KMS-11 (cell line): Measurements from ENCODE around the gene HEATR9.

Experiments
- H2AFZ ChIP-seq: fragments of 200-600 bp; sonication (generic); 2 replicates; pipeline ENCODE4 v1.6.1; 2016; ENCODE audit warnings: antibody characterized with exemption, mixed run types, low read depth
- H3K27ac ChIP-seq: fragments of 200-600 bp; sonication (generic); 2 replicates; pipeline ENCODE4 v1.6.1; 2016; ENCODE audit warnings: mild to moderate bottlenecking, mixed run types
- H3K27me3 ChIP-seq: fragments of 200-600 bp; sonication (generic); 2 replicates; pipeline ENCODE4 v1.6.1; 2017; ENCODE audit warnings: mild to moderate bottlenecking, low read depth, mixed run types, moderate library complexity; ENCODE audit not compliant: insufficient read depth
- H3K36me3 ChIP-seq: fragments of 200-600 bp; sonication (generic); 2 replicates; pipeline ENCODE4 v1.6.1; 2017; ENCODE audit warnings: mild to moderate bottlenecking, mixed run types; ENCODE audit not compliant: insufficient read depth
- H3K4me1 ChIP-seq: fragments of 200-600 bp; sonication (generic); 2 replicates; pipeline ENCODE4 v1.6.1; 2016; ENCODE audit warnings: mild to moderate bottlenecking, low read depth, mixed run types; ENCODE audit not compliant: poor library complexity, severe bottlenecking
- H3K4me2 ChIP-seq: fragments of 200-600 bp; sonication (generic); 2 replicates; pipeline ENCODE4 v1.7.0; 2016; ENCODE audit warnings: mild to moderate bottlenecking, mixed run types
- H3K4me3 ChIP-seq: fragments of 200-600 bp; sonication (generic); IDR thresholded peaks from 2 replicates; pipeline ENCODE4 v1.6.1; 2017; ENCODE audit warnings: low read depth, low read length, mixed read lengths; ENCODE audit not compliant: insufficient read depth
- H3K79me2 ChIP-seq: fragments of 200-600 bp; sonication (generic); 2 replicates; pipeline ENCODE4 v1.6.1; 2016; ENCODE audit warnings: low read depth, mixed run types; ENCODE audit not compliant: insufficient read depth
- H3K9ac ChIP-seq: fragments of 200-600 bp; sonication (generic); 2 replicates; pipeline ENCODE4 v1.6.1; 2016; ENCODE audit warnings: mild to moderate bottlenecking, mixed run types
- H4K20me1 ChIP-seq: fragments of 200-600 bp; sonication (generic); 2 replicates; pipeline ENCODE4 v1.6.1; 2016; ENCODE audit warnings: mild to moderate bottlenecking, mixed run types; ENCODE audit not compliant: insufficient read depth
- CTCF ChIP-seq: fragments of 200-600 bp; sonication (generic); conservative IDR thresholded peaks from 2 replicates; pipeline ENCODE4 v1.6.1; 2017; ENCODE audit warnings: low read depth, mild to moderate bottlenecking, antibody characterized with exemption, low read length, moderate library complexity, mixed read lengths

Gene HEATR9

DNA sequence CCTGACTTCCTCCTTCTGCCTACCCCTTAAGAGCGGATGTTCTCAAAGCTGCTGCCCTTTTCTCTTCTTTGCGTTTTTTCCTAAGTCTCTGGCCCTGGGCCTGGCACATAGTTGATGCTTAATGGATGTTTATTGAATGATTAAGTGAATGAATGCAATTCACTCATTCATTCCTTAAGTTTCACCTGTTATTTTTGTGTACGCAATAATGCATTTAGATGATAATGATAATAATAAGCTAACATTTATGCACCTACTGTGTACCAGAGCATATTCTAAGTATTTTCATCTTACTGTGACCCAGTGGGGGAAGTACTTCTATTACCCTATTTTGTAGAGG is 7.1 kb upstream of the HEATR9 start:
- H3K4me3 ChIP-seq = no peak overlapping the region
- no peak overlapping the region for H3K9ac ChIP-seq
- H4K20me1 ChIP-seq = no peaks in the 10 kb centered on the region
- no peaks in the 10 kb centered on the region for H3K27me3 ChIP-seq
- H3K79me2 ChIP-seq = no peaks in the 10 kb centered on the region
- TF ChIP-seq CTCF = no peak
- no peak overlapping the region for H3K27ac ChIP-seq
- peaks cover 13% of the 10 kb centered on the region for H3K4me1 ChIP-seq
- H3K36me3 ChIP-seq = no peaks in the 10 kb centered on the region
- no peak overlapping the region for H2AFZ ChIP-seq
- H3K4me2 ChIP-seq = no peak overlapping the region

GRCh38 chr17:35875072-35875799 is 6.5 kb upstream of the HEATR9 start:
- Histone ChIP-seq H3K36me3 (no peaks in the 10 kb centered on the region), H4K20me1 (no peaks in the 10 kb centered on the region), H3K4me2 (no peak overlapping the region), H3K27me3 (no peaks in the 10 kb centered on the region), H2AFZ (no peak overlapping the region), H3K79me2 (no peaks in the 10 kb centered on the region), H3K27ac (no peak overlapping the region), H3K9ac (no peak overlapping the region), H3K4me3 (no peak overlapping the region), H3K4me1 (peaks cover 8% of the 10 kb centered on the region)
- no peak for TF ChIP-seq CTCF

DNA sequence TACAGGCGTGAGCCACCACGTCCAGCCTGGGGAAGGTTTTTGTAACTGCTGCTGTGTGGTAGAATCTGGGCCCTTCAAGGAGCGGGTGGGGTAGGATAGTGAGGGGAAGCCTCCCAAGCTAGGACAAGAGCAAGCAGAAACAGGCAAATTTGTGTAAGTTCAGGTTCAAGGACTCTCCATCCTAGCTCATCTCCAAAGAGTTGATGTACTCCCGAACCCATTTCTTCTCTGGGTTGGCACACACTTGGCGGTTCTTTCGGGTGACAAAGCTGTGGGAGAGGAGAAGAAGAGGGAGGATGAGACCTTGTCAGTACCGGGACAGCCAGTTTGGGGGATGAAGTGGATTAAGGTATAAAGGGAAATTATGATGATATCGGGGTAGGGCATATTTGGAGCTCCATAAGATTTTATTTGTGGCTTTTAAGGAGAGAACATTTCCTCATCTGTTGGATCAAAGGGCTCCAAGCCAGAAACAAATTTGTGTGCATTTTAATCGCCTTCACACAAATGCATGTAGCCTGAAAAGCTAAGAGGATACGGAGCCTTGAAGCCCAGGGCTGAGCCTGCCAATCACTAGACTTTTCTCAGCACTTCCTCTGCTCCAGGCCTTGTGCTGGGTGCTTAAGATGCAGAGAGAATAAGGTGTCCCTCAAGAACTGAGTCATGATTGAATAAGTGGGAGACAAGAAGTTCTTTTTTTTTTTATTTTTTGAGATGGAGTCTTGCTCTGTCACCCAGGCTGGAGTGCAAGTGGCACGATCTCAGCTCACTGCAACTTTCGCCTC is 3.7 kb upstream of the HEATR9 start:
- no peak for TF ChIP-seq CTCF
- H3K4me3 ChIP-seq = no peak overlapping the region
- no peak overlapping the region for H3K9ac ChIP-seq
- no peaks in the 10 kb centered on the region for H3K4me1 ChIP-seq
- H3K36me3 ChIP-seq = no peaks in the 10 kb centered on the region
- H3K27ac ChIP-seq = no peak overlapping the region
- H2AFZ ChIP-seq = no peak overlapping the region
- no peaks in the 10 kb centered on the region for H4K20me1 ChIP-seq
- no peak overlapping the region for H3K4me2 ChIP-seq
- no peaks in the 10 kb centered on the region for H3K27me3 ChIP-seq
- no peaks in the 10 kb centered on the region for H3K79me2 ChIP-seq

- no peak overlapping the region for H3K4me3 ChIP-seq
- H3K9ac ChIP-seq = no peak overlapping the region
- H4K20me1 ChIP-seq = no peaks in the 10 kb centered on the region
- H3K27me3 ChIP-seq = no peaks in the 10 kb centered on the region
- no peak for TF ChIP-seq CTCF
- no peak overlapping the region for H3K4me2 ChIP-seq
- H3K4me1 ChIP-seq = peaks cover 5% of the 10 kb centered on the region
- no peaks in the 10 kb centered on the region for H3K79me2 ChIP-seq
- no peak overlapping the region for H2AFZ ChIP-seq
- H3K27ac ChIP-seq = no peak overlapping the region
- no peaks in the 10 kb centered on the region for H3K36me3 ChIP-seq
These were observed 2.5 kb upstream of the HEATR9 start for GRCh38 chr17:35870906-35871819.
